Liver (tissue), 9 donors: ENCODE measurements around the gene SPEN. TPM values are rescaled to one million over a fixed set of nuclear protein-coding genes. Genes with fewer than 3 reads are reported as not detected.

Experiments
- DNase-seq: peaks from one replicate; pipeline ENCODE4 v3.0.0-alpha.2; 2017; ENCODE audit warnings: low spot score
- H3K27ac ChIP-seq, 2 donors: one replicate each; pipeline ENCODE4 v1.7.0; 2013; ENCODE audit warnings: inconsistent platforms in 2 of 2, low read length in 2 of 2, control low read depth in 1 of 2, low read depth in 1 of 2, mild to moderate bottlenecking in 1 of 2
- H3K27me3 ChIP-seq, 4 donors: one replicate each; pipeline versions ENCODE4 v1.6.1 to v1.7.0; 2013; ENCODE audit warnings: low read length in 3 of 4, inconsistent platforms in 1 of 4, mild to moderate bottlenecking in 1 of 4, moderate library complexity in 1 of 4; ENCODE audit not compliant: control insufficient read depth in 4 of 4, insufficient read depth in 4 of 4
- H3K36me3 ChIP-seq, 4 donors: one replicate each; pipeline versions ENCODE4 v1.6.1 to v1.7.0; 2013; ENCODE audit warnings: low read length in 3 of 4, mild to moderate bottlenecking in 3 of 4, low read depth in 1 of 4, moderate library complexity in 1 of 4; ENCODE audit not compliant: control insufficient read depth in 4 of 4, insufficient read depth in 3 of 4
- H3K4me1 ChIP-seq, 4 donors: one replicate each; pipeline versions ENCODE4 v1.6.1 to v1.7.0; 2013; ENCODE audit warnings: low read length in 3 of 4, mild to moderate bottlenecking in 3 of 4, moderate library complexity in 1 of 4; ENCODE audit not compliant: control insufficient read depth in 4 of 4, insufficient read depth in 4 of 4
- H3K4me3 ChIP-seq, 3 donors: one replicate each; pipeline versions ENCODE4 v1.6.1 to v1.7.0; 2013; ENCODE audit warnings: low read length in 3 of 3, control low read depth in 1 of 3, low read depth in 1 of 3, mild to moderate bottlenecking in 1 of 3
- H3K9ac ChIP-seq, 2 donors: one replicate each; pipeline ENCODE4 v1.7.0; 2013; ENCODE audit warnings: low read length in 2 of 2, mild to moderate bottlenecking in 2 of 2, moderate library complexity in 2 of 2, control low read depth in 1 of 2, low read depth in 1 of 2
- H3K9me3 ChIP-seq, 4 donors: one replicate each; pipeline versions ENCODE4 v1.6.1 to v1.7.0; 2013; ENCODE audit warnings: low read length in 3 of 4; ENCODE audit not compliant: control insufficient read depth in 4 of 4
- EGR1 ChIP-seq, 2 donors: IDR thresholded peaks; 2 replicates each; pipeline ENCODE4 v1.6.1; 2016 to 2018; ENCODE audit warnings: antibody characterized with exemption in 2 of 2, low read depth in 2 of 2
- FOXA2 ChIP-seq: IDR thresholded peaks from 2 replicates; pipeline ENCODE4 v1.6.1; 2016; ENCODE audit warnings: antibody characterized with exemption
- GABPA ChIP-seq, 2 donors: IDR thresholded peaks in 1 of 2; conservative IDR thresholded peaks in 1 of 2; 2 replicates each; pipeline ENCODE4 v1.6.1; 2016; ENCODE audit warnings: antibody characterized with exemption in 2 of 2, mild to moderate bottlenecking in 1 of 2, moderate library complexity in 1 of 2
- HNF4A ChIP-seq, 2 donors: conservative IDR thresholded peaks; 2 replicates each; pipeline ENCODE4 v1.6.1; 2016; ENCODE audit warnings: antibody characterized with exemption in 2 of 2, mild to moderate bottlenecking in 2 of 2
- NR2F2 ChIP-seq: IDR thresholded peaks from 2 replicates; pipeline ENCODE4 v1.6.1; 2016; ENCODE audit warnings: antibody characterized with exemption
- RAD21 ChIP-seq, 2 donors: IDR thresholded peaks; 2 replicates each; pipeline ENCODE4 v1.6.1; 2016; ENCODE audit warnings: antibody characterized with exemption in 2 of 2, mild to moderate bottlenecking in 2 of 2
- RXRA ChIP-seq, 2 donors: IDR thresholded peaks; 2 replicates each; pipeline ENCODE4 v1.6.1; 2017 to 2018; ENCODE audit warnings: antibody characterized with exemption in 2 of 2, mild to moderate bottlenecking in 1 of 2
- SP1 ChIP-seq: IDR thresholded peaks from 2 replicates; pipeline ENCODE4 v1.6.1; 2018; ENCODE audit warnings: antibody characterized with exemption, mild to moderate bottlenecking
- TAF1 ChIP-seq: conservative IDR thresholded peaks from 2 replicates; pipeline ENCODE4 v1.6.1; 2016; ENCODE audit warnings: antibody characterized with exemption, mild to moderate bottlenecking
- YY1 ChIP-seq: IDR thresholded peaks from 2 replicates; pipeline ENCODE4 v1.6.1; 2016; ENCODE audit warnings: antibody characterized with exemption, mild to moderate bottlenecking
- WGBS: extraction: QIAGEN DNeasy Blood & Tissue Kit; methylation state at CpG from one replicate; pipeline ENCODE4 v1.1.7; 2013; 5-methylcytosine and 5-hydroxymethylcytosine counted together
- polyA plus RNA-seq, 2 donors: library from polyadenylated mRNA; stranded (reverse) in 1 of 2; unstranded in 1 of 2; fragments of 200-250 nt in 1 of 2; fragments of >200 nt in 1 of 2; fragmentation: Nextera tagmentation in 1 of 2; extraction: Ambion mirVana in 1 of 2; gene quantifications; one replicate each; pipeline versions ENCODE4 v1.2.1 to v1.2.3, GENCODE V29; 2013 to 2015
- total RNA-seq, 2 donors: library from RNA; depleted of rRNA; stranded (reverse); fragments of >200 nt; gene quantifications; one replicate each; pipeline ENCODE4 v1.2.3, GENCODE V29; 2014
- TF ChIP-seq, protein P1 (sequence below): IDR thresholded peaks from 2 replicates; pipeline ENCODE4 v1.6.1; 2016; ENCODE audit warnings: antibody characterized with exemption
- TF ChIP-seq, protein P2 (sequence below): IDR thresholded peaks from 2 replicates; pipeline ENCODE4 v1.6.1; 2016; ENCODE audit warnings: antibody characterized with exemption
- TF ChIP-seq, protein P3 (sequence below): IDR thresholded peaks from 2 replicates; pipeline ENCODE4 v1.6.1; 2016; ENCODE audit warnings: antibody characterized with exemption
- donor health status: healthy.
- donor health status: healthy.
- donor health status: healthy.
- donor health status: healthy.
- donor health status: healthy.

Gene SPEN
- total and polyA plus RNA-seq, 4 donors = 7.4 to 29.4 (median 15.2) TPM

DNA sequence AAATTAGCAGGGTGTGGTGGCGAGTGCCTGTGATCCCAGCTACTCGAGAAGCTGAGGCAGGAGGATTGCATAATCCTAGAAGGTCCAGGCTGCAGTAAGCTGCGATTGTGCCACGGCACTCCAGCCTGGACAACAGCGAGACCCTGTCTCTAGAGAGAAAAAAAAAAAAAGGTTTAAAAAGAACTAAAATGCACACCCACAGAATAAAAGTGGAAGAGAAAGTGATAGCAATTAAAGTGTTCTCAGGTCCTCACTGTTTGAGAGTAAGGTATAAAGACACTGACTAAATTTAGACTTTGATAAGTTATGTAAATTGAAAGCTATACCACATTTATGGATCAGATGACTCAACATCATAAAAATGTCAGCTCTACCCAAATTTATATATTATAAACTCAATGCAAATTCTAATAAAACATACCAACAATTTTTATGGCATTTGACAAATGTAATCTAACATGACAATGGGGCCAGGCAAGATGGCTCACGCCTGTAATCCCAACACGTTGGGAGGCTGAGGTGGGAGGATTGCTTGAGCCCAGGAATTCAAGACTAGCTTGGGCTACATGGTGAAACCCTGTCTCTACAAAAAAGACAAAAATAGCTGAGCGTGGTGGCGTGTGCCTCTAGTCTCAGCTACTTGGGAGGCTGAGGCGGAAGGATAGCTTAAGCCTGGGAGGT is 116.6 kb downstream of the SPEN start (continued):
- TF ChIP-seq, protein P1, sequence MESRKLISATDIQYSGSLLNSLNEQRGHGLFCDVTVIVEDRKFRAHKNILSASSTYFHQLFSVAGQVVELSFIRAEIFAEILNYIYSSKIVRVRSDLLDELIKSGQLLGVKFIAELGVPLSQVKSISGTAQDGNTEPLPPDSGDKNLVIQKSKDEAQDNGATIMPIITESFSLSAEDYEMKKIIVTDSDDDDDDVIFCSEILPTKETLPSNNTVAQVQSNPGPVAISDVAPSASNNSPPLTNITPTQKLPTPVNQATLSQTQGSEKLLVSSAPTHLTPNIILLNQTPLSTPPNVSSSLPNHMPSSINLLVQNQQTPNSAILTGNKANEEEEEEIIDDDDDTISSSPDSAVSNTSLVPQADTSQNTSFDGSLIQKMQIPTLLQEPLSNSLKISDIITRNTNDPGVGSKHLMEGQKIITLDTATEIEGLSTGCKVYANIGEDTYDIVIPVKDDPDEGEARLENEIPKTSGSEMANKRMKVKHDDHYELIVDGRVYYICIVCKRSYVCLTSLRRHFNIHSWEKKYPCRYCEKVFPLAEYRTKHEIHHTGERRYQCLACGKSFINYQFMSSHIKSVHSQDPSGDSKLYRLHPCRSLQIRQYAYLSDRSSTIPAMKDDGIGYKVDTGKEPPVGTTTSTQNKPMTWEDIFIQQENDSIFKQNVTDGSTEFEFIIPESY = no peak
- TF ChIP-seq YY1 (no peak), SP1 (no peak), TAF1 (no peak), RAD21 (IDR thresholded peaks at IDR 0.05) (no peak)
- TF ChIP-seq, protein P2, sequence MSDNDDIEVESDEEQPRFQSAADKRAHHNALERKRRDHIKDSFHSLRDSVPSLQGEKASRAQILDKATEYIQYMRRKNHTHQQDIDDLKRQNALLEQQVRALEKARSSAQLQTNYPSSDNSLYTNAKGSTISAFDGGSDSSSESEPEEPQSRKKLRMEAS = no peak

DNA sequence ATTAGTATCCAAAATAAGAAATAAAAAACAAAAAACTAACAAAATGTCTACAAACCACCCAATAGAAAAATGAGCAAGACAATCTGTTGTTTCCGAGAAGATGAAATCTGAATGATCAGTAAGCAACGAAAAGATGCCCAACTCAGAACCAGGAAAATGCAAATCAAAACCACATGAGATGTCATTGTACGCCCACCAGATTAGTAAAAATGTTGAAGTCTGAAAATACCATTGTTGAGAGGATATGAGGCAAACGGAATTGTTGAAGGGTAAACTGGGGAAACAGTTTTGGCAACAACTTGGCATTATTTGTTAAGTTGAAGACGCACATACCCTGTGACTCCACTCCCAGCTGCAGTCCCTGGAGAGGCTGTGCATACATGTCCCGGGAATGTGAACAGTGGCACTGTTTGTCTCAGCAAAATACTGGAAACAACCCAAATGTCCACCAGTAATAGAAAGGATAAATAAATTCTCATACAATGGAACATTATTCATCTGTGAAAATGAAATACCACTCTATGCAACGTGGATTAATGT is 117.8 kb downstream of the SPEN start:
- no peaks in the 10 kb centered on the region for H3K9me3 ChIP-seq
- no peak for TF ChIP-seq EGR1 (IDR thresholded peaks at IDR 0.05; ENCODE audit: low read depth in 2 of 2)
- H3K4me3 ChIP-seq = no peak overlapping the region
- WGBS = 75% methylated on average over 7 of the region's 7 CpGs
- DNase-seq = no peak
- peaks cover 0 to 3% (median 0%) of the 10 kb centered on the region in 4 donors for H3K4me1 ChIP-seq
- no peaks in the 10 kb centered on the region for H3K27me3 ChIP-seq
- peaks cover 0 to 8% (median 7%) of the 10 kb centered on the region in 4 donors for H3K36me3 ChIP-seq
- H3K27ac ChIP-seq = no peak overlapping the region
- no peak overlapping the region for H3K9ac ChIP-seq

DNA sequence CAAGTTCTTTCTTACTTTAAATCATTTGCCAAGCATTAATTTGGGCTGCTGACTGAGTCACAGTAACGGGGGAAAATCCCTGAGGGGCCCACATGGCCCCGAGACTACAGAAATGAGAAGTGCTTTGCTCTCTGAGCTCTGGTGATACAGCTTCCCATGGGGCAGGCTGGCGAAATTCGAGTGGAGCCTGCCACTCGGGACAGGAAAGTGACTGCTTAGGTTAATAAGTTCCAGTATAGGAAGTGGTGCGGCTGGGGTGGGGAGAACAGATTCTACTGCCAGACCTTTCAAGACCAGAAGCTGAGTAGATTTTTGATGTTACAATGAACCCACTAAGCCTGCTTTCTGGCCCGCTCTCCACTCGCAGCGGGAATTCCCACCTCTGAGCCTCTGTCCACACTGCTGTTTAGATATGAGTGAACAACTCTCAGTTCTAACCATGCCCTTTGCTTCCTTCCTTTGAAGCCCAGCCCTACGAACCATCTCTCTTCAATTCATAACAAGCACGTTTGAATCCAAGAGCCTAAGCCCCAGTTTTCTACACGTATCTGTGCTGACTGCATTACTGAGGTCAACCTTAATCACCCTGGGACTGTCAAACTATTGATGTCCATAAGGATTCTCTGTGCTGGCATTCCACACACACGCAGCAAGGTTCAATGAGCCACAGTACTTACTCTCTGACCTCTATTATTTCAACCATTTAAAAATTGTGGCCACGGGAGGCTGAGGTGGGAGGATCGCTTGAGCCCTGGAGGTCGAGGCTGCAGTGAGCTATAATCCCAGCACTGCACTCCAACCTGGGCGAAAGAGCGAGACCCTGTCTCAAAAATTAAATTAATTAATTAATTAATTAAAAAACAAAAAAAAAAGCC is 118.8 kb downstream of the SPEN start:
- TF ChIP-seq, protein P3, sequence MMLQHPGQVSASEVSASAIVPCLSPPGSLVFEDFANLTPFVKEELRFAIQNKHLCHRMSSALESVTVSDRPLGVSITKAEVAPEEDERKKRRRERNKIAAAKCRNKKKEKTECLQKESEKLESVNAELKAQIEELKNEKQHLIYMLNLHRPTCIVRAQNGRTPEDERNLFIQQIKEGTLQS = no peak
- no peak for TF ChIP-seq RAD21 (IDR thresholded peaks at IDR 0.05)
- no peak for TF ChIP-seq GABPA (IDR thresholded peaks at IDR 0.05 in 1 of 2, conservative IDR thresholded peaks at IDR 0.05 in 1 of 2)
- TF ChIP-seq FOXA2 = no peak
- no peak for TF ChIP-seq NR2F2
- TF ChIP-seq RXRA (IDR thresholded peaks at IDR 0.05) = no peak
- TF ChIP-seq, protein P1 = no peak
- TF ChIP-seq SP1 = no peak
- TF ChIP-seq YY1 = no peak
- no peak for TF ChIP-seq HNF4A (conservative IDR thresholded peaks at IDR 0.05)
- no peak for TF ChIP-seq EGR1 (IDR thresholded peaks at IDR 0.05; ENCODE audit: low read depth in 2 of 2)
- Histone ChIP-seq H3K4me1 (peaks cover 0 to 3% (median 0%) of the 10 kb centered on the region in 4 donors), H3K9ac (peak overlapping the region in 1 of 2 donors; percentile 13), H3K27ac (no peak overlapping the region), H3K27me3 (no peaks in the 10 kb centered on the region), H3K36me3 (peaks cover 0 to 8% (median 7%) of the 10 kb centered on the region in 4 donors), H3K9me3 (no peaks in the 10 kb centered on the region), H3K4me3 (no peak overlapping the region)
- 74% methylated on average over 18 of the region's 18 CpGs for WGBS
- no peak for DNase-seq
